ENCODE measurements around the gene RGS4.

Gene RGS4

GRCh38 chr1:163102590-163102989, 33.4 kb downstream of the RGS4 start:
- DNase-seq (ENCODE audit: low spot score): no peak

- DNase-seq (ENCODE audit: low spot score): no peak
These were observed 35.4 kb downstream of the RGS4 start for GRCh38 chr1:163104385-163105099.

DNA sequence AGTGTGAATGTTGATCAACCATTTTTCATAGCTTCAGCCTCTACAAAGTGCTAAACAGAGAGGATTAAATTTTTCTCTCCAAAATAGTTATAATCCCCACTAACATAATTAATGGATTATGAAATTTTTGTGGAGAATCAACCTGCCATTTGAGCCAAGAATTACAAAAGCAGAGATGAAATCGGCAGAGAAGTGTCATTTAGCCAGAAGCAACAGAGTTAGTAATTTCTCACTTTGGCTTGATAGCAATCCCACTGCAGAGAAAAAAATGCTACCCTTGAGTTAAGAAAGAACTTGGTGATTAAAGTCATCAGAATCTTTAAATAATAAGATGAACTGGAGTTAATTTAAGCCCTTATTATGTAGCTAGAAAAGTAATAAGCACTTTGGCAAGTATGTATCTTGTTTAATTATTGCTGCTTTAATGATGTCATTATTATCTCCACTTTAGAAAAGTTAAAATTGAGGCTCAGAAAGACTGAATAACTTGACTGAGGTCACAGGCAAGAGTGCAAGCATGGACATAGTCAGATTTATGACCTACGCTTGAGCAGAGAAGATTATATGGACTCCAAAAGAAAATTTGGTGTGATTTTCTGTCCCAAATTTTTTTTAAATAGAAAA, 37.3 kb downstream of the RGS4 start:
- DNase-seq (ENCODE audit: low spot score): no peak

DNA sequence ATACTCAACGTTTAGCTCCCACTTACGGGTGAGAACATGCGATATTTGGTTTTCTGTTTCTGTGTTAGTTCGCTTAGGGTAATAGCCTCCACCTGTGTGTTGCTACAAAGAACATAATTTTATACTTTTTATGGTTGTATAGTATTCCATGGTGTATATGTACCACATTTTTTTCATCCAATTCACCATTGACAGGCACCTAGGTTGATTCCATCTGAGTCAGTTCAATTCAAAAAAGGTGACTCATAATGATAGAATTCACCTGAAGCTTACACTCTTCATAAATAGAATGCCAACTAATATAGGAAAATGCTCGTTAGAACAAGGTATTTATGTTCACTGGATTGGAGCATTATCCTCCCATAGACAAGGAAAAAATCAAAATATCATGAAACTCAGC, 38.5 kb downstream of the RGS4 start:
- DNase-seq (ENCODE audit: low spot score): no peak

- no peak for DNase-seq (ENCODE audit: low spot score)
These were observed 46.7 kb downstream of the RGS4 start for GRCh38 chr1:163115887-163116286.

DNA sequence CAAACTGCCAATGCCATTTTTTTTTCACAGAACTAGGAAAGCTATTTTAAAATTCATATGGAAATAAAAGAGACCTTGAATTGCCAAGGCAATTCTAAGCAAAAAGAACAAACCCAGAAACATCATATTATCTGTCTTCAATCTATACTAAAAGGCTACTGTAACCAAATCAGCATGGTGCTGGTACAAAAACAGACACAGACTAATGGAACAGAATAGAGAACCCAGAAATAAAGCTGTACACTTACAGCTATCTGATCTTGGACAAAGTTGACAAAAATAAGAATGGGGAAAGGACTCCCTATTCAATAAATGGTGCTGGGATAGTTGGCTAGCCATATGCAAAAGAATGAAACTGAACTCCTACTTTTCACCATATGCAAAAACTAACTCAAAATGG, 50.5 kb downstream of the RGS4 start:
- DNase-seq (ENCODE audit: low spot score): no peak

- no peak for DNase-seq (ENCODE audit: low spot score)
These were observed 51.2 kb downstream of the RGS4 start for GRCh38 chr1:163120372-163120771.

DNA sequence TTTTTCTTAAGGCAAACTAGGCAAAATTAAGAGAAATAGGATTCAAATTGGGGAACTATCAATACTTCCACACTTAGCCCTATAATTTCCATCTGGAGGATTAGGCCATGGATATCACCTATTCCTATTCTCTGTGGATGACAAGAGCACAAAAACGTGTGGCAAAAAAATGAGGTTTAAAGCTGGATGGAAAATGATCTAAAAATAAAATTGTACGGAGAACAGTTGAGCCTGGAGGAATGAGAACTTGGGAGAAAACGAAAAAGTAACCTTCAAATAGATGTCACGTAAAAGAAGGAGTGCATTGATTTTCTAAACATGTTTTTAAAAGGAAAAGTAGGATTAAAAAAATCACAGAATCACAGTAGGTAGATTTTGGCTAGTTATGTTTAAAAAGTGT, 55.7 kb downstream of the RGS4 start:
- DNase-seq (ENCODE audit: low spot score): no peak

Measured in COLO829 (cell line).